ENCODE data around the gene MASP1. TPM values are rescaled to one million over a fixed set of nuclear protein-coding genes. Genes with fewer than 3 reads are reported as not detected.

Gene MASP1
- total and polyA plus RNA-seq, 2 experiments from 2014 or later: 1.6 to 3.0 TPM

DNA sequence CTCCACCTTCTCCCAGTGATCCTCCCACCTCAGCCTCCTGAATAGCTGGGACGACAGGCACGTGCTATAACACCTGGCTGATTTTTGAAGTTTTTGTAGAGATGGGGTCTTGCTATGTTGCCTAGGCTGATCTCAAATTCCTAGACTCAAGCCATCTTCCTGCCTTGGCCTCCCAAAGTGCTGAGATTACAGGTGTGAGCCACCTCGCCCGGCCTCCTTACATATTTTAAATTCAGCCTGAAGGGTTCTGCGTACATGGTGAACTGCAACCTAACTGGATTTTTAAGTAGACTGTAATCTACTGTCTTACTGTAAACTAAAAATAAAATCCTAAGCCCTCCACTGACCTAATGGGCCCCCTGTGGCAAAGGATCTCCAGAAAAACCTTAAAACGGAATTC lies 34.1 kb downstream of the MASP1 start:
- no peak for TF ChIP-seq JUNB (IDR thresholded peaks at IDR 0.05; ENCODE audit: unreplicated experiment)
- TF ChIP-seq EZH2 (IDR thresholded peaks at IDR 0.05; ENCODE audit: low read depth, unreplicated experiment): no peak
- no peak for TF ChIP-seq POLR2AphosphoS5 (IDR thresholded peaks at IDR 0.05; ENCODE audit: low read depth)
- no peak for TF ChIP-seq STAT1 (IDR thresholded peaks at IDR 0.05; ENCODE audit: unreplicated experiment)
- TF ChIP-seq CREB1 (CRISPR knock-in tag; IDR thresholded peaks at IDR 0.05; ENCODE audit: low read depth): no peak
- TF ChIP-seq ZNF114 (CRISPR knock-in tag; IDR thresholded peaks at IDR 0.05): no peak
- TF ChIP-seq, protein P1, sequence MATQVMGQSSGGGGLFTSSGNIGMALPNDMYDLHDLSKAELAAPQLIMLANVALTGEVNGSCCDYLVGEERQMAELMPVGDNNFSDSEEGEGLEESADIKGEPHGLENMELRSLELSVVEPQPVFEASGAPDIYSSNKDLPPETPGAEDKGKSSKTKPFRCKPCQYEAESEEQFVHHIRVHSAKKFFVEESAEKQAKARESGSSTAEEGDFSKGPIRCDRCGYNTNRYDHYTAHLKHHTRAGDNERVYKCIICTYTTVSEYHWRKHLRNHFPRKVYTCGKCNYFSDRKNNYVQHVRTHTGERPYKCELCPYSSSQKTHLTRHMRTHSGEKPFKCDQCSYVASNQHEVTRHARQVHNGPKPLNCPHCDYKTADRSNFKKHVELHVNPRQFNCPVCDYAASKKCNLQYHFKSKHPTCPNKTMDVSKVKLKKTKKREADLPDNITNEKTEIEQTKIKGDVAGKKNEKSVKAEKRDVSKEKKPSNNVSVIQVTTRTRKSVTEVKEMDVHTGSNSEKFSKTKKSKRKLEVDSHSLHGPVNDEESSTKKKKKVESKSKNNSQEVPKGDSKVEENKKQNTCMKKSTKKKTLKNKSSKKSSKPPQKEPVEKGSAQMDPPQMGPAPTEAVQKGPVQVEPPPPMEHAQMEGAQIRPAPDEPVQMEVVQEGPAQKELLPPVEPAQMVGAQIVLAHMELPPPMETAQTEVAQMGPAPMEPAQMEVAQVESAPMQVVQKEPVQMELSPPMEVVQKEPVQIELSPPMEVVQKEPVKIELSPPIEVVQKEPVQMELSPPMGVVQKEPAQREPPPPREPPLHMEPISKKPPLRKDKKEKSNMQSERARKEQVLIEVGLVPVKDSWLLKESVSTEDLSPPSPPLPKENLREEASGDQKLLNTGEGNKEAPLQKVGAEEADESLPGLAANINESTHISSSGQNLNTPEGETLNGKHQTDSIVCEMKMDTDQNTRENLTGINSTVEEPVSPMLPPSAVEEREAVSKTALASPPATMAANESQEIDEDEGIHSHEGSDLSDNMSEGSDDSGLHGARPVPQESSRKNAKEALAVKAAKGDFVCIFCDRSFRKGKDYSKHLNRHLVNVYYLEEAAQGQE (IDR thresholded peaks at IDR 0.05; ENCODE audit: unreplicated experiment): no peak
- no peak for TF ChIP-seq ZNF462 (CRISPR knock-in tag; IDR thresholded peaks at IDR 0.05)
- no peak for TF ChIP-seq NANOG (IDR thresholded peaks at IDR 0.05; ENCODE audit: borderline replicate concordance)
- TF ChIP-seq ETS1 (IDR thresholded peaks at IDR 0.05): no peak
- TF ChIP-seq ZNF331 (CRISPR knock-in tag; IDR thresholded peaks at IDR 0.05; ENCODE audit: low read depth): no peak

More for the DNA sequence above, 34.1 kb downstream of the MASP1 start:
- ATAC-seq (no peak), DNase-seq (ENCODE audit: low spot score) (no peak)
- Mint-ChIP-seq H3K9me3 (no peaks in the 10 kb centered on the region), H3K27ac (no peak overlapping the region), H3K4me3 (no peak overlapping the region), H3K27me3 (ENCODE audit: insufficient read depth, low read depth, poor library complexity) (peaks cover 2% of the 10 kb centered on the region), H3K36me3 (ENCODE audit: low read depth) (no peaks in the 10 kb centered on the region), H3K4me1 (no peaks in the 10 kb centered on the region)
- peaks cover 4% of the 10 kb centered on the region; the same call in 1 of the 2 replicates for H3K9me2 ChIP-seq (ENCODE audit: insufficient read depth)
- H4K20me1 ChIP-seq (replicated peaks; ENCODE audit: insufficient read depth): no peaks in the 10 kb centered on the region
- H3K4me2 ChIP-seq: no peak overlapping the region
- no peaks in the 10 kb centered on the region for H3K4me1 ChIP-seq (ENCODE audit: insufficient read depth)
- no peaks in the 10 kb centered on the region for H3K36me3 ChIP-seq (ENCODE audit: insufficient read depth)
- H3K4me3 ChIP-seq: no peak overlapping the region
- H3K79me2 ChIP-seq (replicated peaks; ENCODE audit: insufficient read depth): no peaks in the 10 kb centered on the region
- H2AFZ ChIP-seq: no peak overlapping the region
- no peak overlapping the region for H3K27ac ChIP-seq (ENCODE audit: low read depth)
- H3F3A ChIP-seq (replicated peaks; ENCODE audit: low read depth): no peaks in the 10 kb centered on the region
- no peaks in the 10 kb centered on the region for H3K27me3 ChIP-seq (ENCODE audit: insufficient read depth)
